Chondrocyte (in vitro differentiated cells): ENCODE data around the gene MTMR11. TPM values are rescaled to one million over a fixed set of nuclear protein-coding genes. Genes with fewer than 3 reads are reported as not detected.

ENCODE experiments used
- DNase-seq: peaks from one replicate; pipeline ENCODE4 v3.0.0; 2021; ENCODE audit warnings: mixed read lengths, low spot score
- H3K27ac Mint-ChIP-seq: one replicate; pipeline ENCODE4 v1.8.0; 2021; ENCODE audit warnings: mild to moderate bottlenecking, moderate library complexity, mixed read lengths; ENCODE audit not compliant: unreplicated experiment
- H3K27me3 Mint-ChIP-seq: 2 replicates; pipeline ENCODE4 v1.8.0; 2021; ENCODE audit warnings: low read depth, mixed read lengths
- H3K36me3 Mint-ChIP-seq: 2 replicates; pipeline ENCODE4 v1.8.0; 2021; ENCODE audit warnings: low read depth, mixed read lengths
- H3K4me1 Mint-ChIP-seq: 2 replicates; pipeline ENCODE4 v1.8.0; 2021; ENCODE audit warnings: low read depth, mild to moderate bottlenecking, mixed read lengths
- H3K4me3 Mint-ChIP-seq: one replicate; pipeline ENCODE4 v1.8.0; 2021; ENCODE audit warnings: mild to moderate bottlenecking, moderate library complexity, mixed read lengths; ENCODE audit not compliant: unreplicated experiment
- H3K9me3 Mint-ChIP-seq: 2 replicates; pipeline ENCODE4 v1.8.0; 2021; ENCODE audit warnings: low read depth, mixed read lengths
- CTCF ChIP-seq: fragments of 200-600 bp; sonication (generic); IDR thresholded peaks from 2 replicates; pipeline ENCODE4 v1.5.0; 2021; ENCODE audit warnings: antibody characterized with exemption, mild to moderate bottlenecking, moderate library complexity
- total RNA-seq: library from RNA; stranded (reverse); gene quantifications from 3 replicates; pipeline ENCODE4 v1.2.1, GENCODE V29; 2021

Gene MTMR11
- total RNA-seq, 1 donor from 2014 or later: 17.6 TPM

GRCh38 chr1:149928401-149928724 is 8.3 kb downstream of the MTMR11 start:
- peak overlapping the region; percentile 98 for H3K27ac Mint-ChIP-seq
- H3K36me3 Mint-ChIP-seq: peaks cover 42% of the 10 kb centered on the region
- TF ChIP-seq CTCF: no peak
- DNase-seq: no peak
- peaks cover 51% of the 10 kb centered on the region for H3K4me1 Mint-ChIP-seq
- peak overlapping the region; percentile 99 for H3K4me3 Mint-ChIP-seq
- H3K27me3 Mint-ChIP-seq: no peaks in the 10 kb centered on the region
- no peaks in the 10 kb centered on the region for H3K9me3 Mint-ChIP-seq

- peaks cover 51% of the 10 kb centered on the region for H3K4me1 Mint-ChIP-seq
- H3K36me3 Mint-ChIP-seq: peaks cover 44% of the 10 kb centered on the region
- H3K27ac Mint-ChIP-seq: peak within 1 kb of the TSS; percentile 98
Measured at GRCh38 chr1:149927563-149928400, 8.9 kb downstream of the MTMR11 start, which contains the start of gene SF3B4. Gene SF3B4 (minus strand): TSS chr1:149927803. CDS start chr1:149927759, 44 bp downstream.

GRCh38 chr1:149927056-149927562 is 9.6 kb downstream of the MTMR11 start:
- no peak for TF ChIP-seq CTCF
- Mint-ChIP-seq H3K4me1 (peaks cover 51% of the 10 kb centered on the region), H3K9me3 (no peaks in the 10 kb centered on the region), H3K27me3 (no peaks in the 10 kb centered on the region), H3K4me3 (peak overlapping the region; percentile 99), H3K36me3 (peaks cover 46% of the 10 kb centered on the region), H3K27ac (peak overlapping the region; percentile 98)
- no peak for DNase-seq

More at GRCh38 chr1:149927563-149928400, 8.9 kb downstream of the MTMR11 start, which contains the start of gene SF3B4:
- Mint-ChIP-seq H3K9me3 (no peaks in the 10 kb centered on the region), H3K27me3 (no peaks in the 10 kb centered on the region), H3K4me3 (peak within 1 kb of the TSS; percentile 99)
- peak; percentile 29 for TF ChIP-seq CTCF
- peak; percentile 98 for DNase-seq

GRCh38 chr1:149926296-149926695 is 10.4 kb downstream of the MTMR11 start:
- H3K27ac Mint-ChIP-seq: no peak overlapping the region
- TF ChIP-seq CTCF: no peak
- DNase-seq: no peak
- no peaks in the 10 kb centered on the region for H3K9me3 Mint-ChIP-seq
- peak overlapping the region; percentile 99 for H3K4me3 Mint-ChIP-seq
- H3K27me3 Mint-ChIP-seq: no peaks in the 10 kb centered on the region
- H3K4me1 Mint-ChIP-seq: peaks cover 45% of the 10 kb centered on the region
- peaks cover 38% of the 10 kb centered on the region for H3K36me3 Mint-ChIP-seq

GRCh38 chr1:149925751-149926150 is 10.9 kb downstream of the MTMR11 start:
- DNase-seq: no peak
- Mint-ChIP-seq H3K9me3 (no peaks in the 10 kb centered on the region), H3K4me1 (peaks cover 42% of the 10 kb centered on the region), H3K27ac (no peak overlapping the region), H3K36me3 (peaks cover 36% of the 10 kb centered on the region), H3K27me3 (no peaks in the 10 kb centered on the region), H3K4me3 (peak overlapping the region; percentile 99)
- TF ChIP-seq CTCF: no peak
